Activated naive CD4-positive, alpha-beta T cell treated with anti-CD3 and anti-CD28 coated beads, Interleukin-2, amount 10 ng/mL, durations not matched to agents 7 days and 5 days (primary cell): ENCODE data around the gene GRAMD1C.

Experiments
- CTCF ChIA-PET: fragments of 350-600 bp; sonication (Branson Sonifier 250); formaldehyde crosslinking; loops from one replicate; lab custom pipeline; 2021; ENCODE audit warnings: antibody characterized with exemption; lab: Charles Lee
- DNase-seq: peaks from one replicate; pipeline ENCODE4 v3.0.0-alpha.2; 2020
- H3K27ac Mint-ChIP-seq: one replicate; pipeline ENCODE4 v1.8.0; 2021; ENCODE audit warnings: mild to moderate bottlenecking, moderate library complexity, mixed read lengths
- H3K27me3 Mint-ChIP-seq: one replicate; pipeline ENCODE4 v1.8.0; 2021; ENCODE audit warnings: mild to moderate bottlenecking, mixed read lengths
- H3K36me3 Mint-ChIP-seq: one replicate; pipeline ENCODE4 v1.8.0; 2021; ENCODE audit warnings: mixed read lengths
- H3K4me1 Mint-ChIP-seq: one replicate; pipeline ENCODE4 v1.8.0; 2021; ENCODE audit warnings: mixed read lengths
- H3K4me3 Mint-ChIP-seq: one replicate; pipeline ENCODE4 v1.8.0; 2021; ENCODE audit warnings: mild to moderate bottlenecking, moderate library complexity, mixed read lengths
- H3K9me3 Mint-ChIP-seq: one replicate; pipeline ENCODE4 v1.8.0; 2021; ENCODE audit warnings: mixed read lengths

The GRAMD1C gene

DNA sequence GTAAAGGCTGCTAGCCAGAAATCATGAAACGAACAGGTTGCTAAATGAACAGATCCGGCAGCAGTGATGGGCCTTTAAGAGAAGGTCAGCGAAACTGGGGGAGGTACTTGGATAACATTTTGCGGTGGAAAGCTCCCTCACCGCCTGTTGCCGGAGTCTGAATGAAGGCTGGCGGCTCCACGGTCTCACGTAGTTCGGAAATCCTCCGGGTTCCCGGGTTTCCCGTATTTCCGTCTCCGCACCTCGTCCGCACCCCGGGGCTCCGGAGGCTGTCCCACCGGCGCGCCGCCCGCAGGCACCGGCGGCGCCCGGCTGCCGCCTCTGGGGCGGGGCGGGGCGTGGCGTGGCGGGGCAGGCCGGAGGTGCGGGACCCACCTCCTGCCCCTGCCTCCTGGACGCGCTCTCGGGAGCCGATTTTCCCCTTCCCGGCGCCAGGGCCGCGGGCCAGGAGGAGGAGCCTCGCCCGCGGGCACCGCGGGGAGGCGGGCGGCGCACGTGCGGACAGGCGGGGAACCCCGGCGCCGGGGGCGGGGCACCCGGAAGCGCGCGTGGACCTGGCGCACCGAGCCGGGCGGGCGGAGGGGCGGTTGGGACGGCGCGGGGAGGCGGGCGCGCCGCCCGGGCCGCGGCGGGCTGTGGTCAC is 108.9 kb downstream of the GRAMD1C start, which contains the start of gene ZDHHC23:
ZDHHC23 (plus strand) TSS at position 642 of the 643 bp plus-strand sequence. CDS start 790 bp downstream, outside the sequence.
- Mint-ChIP-seq H3K27ac (no peak within 1 kb of the TSS), H3K36me3 (no peaks in the 10 kb centered on the region), H3K4me3 (peak within 1 kb of the TSS; percentile 73), H3K9me3 (no peaks in the 10 kb centered on the region), H3K4me1 (peaks cover 14% of the 10 kb centered on the region), H3K27me3 (peaks cover 59% of the 10 kb centered on the region)
- CTCF ChIA-PET, result no interaction called here
- DNase-seq, result peak; percentile 75

GRCh38 chr3:113948015-113948917 is 109.7 kb downstream of the GRAMD1C start:
- CTCF ChIA-PET, result no interaction called here
- Mint-ChIP-seq H3K4me1 (peaks cover 15% of the 10 kb centered on the region), H3K36me3 (no peaks in the 10 kb centered on the region), H3K4me3 (peak overlapping the region; percentile 64), H3K9me3 (no peaks in the 10 kb centered on the region), H3K27ac (no peak overlapping the region), H3K27me3 (peaks cover 58% of the 10 kb centered on the region)
- peak; percentile 50 for DNase-seq

DNA sequence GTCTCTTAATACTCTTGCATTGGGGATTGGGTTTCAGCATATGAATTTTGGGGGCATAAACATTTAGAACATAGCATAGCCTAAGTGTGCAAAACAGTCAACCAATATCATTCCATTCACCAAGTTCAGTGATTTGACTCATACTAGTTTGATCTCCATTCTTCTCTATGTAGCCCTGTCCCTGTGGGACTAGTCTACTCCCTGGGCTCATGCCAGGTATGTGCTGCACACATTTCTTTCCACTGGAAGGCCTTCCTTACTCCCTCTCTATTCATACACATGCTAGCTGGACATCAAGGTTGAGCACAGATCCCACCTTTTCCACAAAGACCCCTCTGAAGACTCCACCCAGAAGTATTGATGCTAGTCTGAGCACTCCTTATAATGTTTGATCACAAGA is 114.3 kb downstream of the GRAMD1C start:
- H3K36me3 Mint-ChIP-seq, result no peaks in the 10 kb centered on the region
- H3K27ac Mint-ChIP-seq, result no peak overlapping the region
- no peaks in the 10 kb centered on the region for H3K9me3 Mint-ChIP-seq
- CTCF ChIA-PET, result no interaction called here
- H3K4me3 Mint-ChIP-seq, result no peak overlapping the region
- no peak for DNase-seq
- H3K4me1 Mint-ChIP-seq, result peaks cover 24% of the 10 kb centered on the region
- H3K27me3 Mint-ChIP-seq, result peaks cover 34% of the 10 kb centered on the region

DNA sequence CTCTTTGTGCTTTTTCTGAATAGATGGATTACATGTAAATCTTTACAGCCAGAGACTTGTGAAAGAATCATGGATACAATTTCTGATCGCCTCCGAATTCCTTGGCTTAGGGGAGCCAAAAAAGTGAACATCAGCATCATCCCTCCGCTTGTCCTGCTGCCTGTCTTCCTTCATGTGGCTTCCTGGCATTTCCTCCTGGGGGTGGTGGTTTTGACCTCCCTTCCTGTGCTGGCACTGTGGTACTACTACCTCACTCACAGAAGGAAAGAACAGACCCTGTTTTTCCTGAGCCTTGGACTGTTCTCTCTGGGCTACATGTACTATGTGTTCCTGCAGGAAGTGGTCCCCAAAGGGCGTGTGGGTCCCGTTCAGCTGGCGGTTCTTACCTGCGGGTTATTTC is 115.1 kb downstream of the GRAMD1C start:
- no peak for DNase-seq
- CTCF ChIA-PET, result no interaction called here
- Mint-ChIP-seq H3K4me1 (peaks cover 22% of the 10 kb centered on the region), H3K36me3 (no peaks in the 10 kb centered on the region), H3K27me3 (peaks cover 26% of the 10 kb centered on the region), H3K27ac (no peak overlapping the region), H3K4me3 (no peak overlapping the region), H3K9me3 (no peaks in the 10 kb centered on the region)

- Mint-ChIP-seq H3K4me1 (peaks cover 18% of the 10 kb centered on the region), H3K27me3 (peaks cover 21% of the 10 kb centered on the region), H3K4me3 (no peak overlapping the region), H3K36me3 (no peaks in the 10 kb centered on the region), H3K27ac (no peak overlapping the region), H3K9me3 (no peaks in the 10 kb centered on the region)
- DNase-seq, result no peak
- CTCF ChIA-PET, result no interaction called here
Observed at GRCh38 chr3:113954091-113954685, 115.6 kb downstream of the GRAMD1C start.

DNA sequence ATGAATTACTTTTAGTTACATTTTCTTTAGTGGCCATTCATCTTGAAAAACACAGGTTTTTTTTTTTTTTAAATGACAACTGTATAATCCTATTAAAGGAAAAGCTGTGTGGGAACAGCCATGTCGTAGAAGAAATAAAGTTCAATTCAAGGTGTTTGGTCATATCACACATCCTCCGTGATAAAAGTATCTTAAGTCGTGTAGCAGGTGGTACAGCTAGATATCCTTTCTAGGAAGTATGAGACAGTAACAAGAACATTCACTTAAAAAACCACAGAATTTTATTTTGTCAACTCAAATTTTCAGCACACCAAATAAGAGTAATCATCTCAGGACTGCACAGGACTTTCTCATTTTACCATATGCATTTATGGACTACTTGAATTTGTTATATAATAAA is 125.3 kb downstream of the GRAMD1C start:
- Mint-ChIP-seq H3K36me3 (no peaks in the 10 kb centered on the region), H3K4me3 (no peak overlapping the region), H3K27ac (no peak overlapping the region), H3K27me3 (peaks cover 2% of the 10 kb centered on the region), H3K4me1 (peaks cover 14% of the 10 kb centered on the region), H3K9me3 (no peaks in the 10 kb centered on the region)
- no peak for DNase-seq
- CTCF ChIA-PET, result interaction anchor here (0.7 kb wide), 1 partner anchor 11 kb away, joined by 3 read pairs; no protein-coding TSS in a partner anchor

DNA sequence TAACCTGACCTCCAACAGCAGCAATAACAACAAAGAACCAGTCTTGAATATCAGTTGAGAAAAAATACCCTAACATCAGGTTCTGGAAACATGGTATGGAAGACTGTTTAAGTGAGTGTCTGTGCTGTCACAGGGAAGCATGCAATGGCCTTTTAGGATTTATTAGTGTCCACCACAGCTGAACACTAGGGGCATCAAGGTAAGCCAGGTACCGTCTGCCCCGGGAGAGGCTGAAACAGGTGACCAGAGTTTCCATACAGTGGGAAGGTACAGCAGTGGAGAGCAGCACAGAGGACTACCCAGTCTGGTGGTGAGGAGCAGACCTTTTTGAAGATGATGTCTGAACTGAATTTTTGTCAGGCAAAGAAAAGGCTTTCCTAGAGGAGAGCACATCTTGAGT is 127.6 kb downstream of the GRAMD1C start:
- Mint-ChIP-seq H3K4me1 (peaks cover 14% of the 10 kb centered on the region), H3K27me3 (peaks cover 4% of the 10 kb centered on the region), H3K4me3 (no peak overlapping the region), H3K27ac (no peak overlapping the region), H3K36me3 (no peaks in the 10 kb centered on the region), H3K9me3 (no peaks in the 10 kb centered on the region)
- DNase-seq, result no peak
- CTCF ChIA-PET, result no interaction called here

DNA sequence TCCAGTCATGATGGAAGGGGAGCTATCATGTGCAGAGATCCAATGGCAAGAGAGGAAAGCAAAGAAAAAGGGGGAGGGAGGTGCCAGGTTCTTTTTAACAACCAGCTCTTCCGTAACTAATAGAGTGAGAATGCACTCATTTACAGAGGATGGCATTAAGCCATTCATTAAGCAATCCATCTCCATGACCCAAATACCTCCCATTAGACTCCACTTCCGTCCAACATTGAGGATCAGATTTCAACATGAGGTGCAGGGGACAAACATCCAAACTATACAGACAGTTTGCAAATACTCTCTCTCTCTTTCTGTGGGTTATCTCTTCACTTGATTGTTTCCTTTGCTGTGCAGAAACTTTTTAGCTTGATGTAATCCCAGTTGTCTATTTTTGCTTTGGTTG is 130.4 kb downstream of the GRAMD1C start:
- CTCF ChIA-PET, result no interaction called here
- no peak overlapping the region for H3K4me3 Mint-ChIP-seq
- H3K36me3 Mint-ChIP-seq, result no peaks in the 10 kb centered on the region
- peaks cover 4% of the 10 kb centered on the region for H3K27me3 Mint-ChIP-seq
- peaks cover 10% of the 10 kb centered on the region for H3K4me1 Mint-ChIP-seq
- H3K27ac Mint-ChIP-seq, result no peak overlapping the region
- H3K9me3 Mint-ChIP-seq, result peaks cover 15% of the 10 kb centered on the region
- no peak for DNase-seq

- H3K4me3 Mint-ChIP-seq, result no peak overlapping the region
- peaks cover 14% of the 10 kb centered on the region for H3K9me3 Mint-ChIP-seq
- no peak overlapping the region for H3K27ac Mint-ChIP-seq
- H3K4me1 Mint-ChIP-seq, result no peaks in the 10 kb centered on the region
- CTCF ChIA-PET, result no interaction called here
- no peak for DNase-seq
- H3K36me3 Mint-ChIP-seq, result peaks cover 2% of the 10 kb centered on the region
- H3K27me3 Mint-ChIP-seq, result no peaks in the 10 kb centered on the region
Observed at GRCh38 chr3:113977822-113978221, 139.2 kb downstream of the GRAMD1C start.

DNA sequence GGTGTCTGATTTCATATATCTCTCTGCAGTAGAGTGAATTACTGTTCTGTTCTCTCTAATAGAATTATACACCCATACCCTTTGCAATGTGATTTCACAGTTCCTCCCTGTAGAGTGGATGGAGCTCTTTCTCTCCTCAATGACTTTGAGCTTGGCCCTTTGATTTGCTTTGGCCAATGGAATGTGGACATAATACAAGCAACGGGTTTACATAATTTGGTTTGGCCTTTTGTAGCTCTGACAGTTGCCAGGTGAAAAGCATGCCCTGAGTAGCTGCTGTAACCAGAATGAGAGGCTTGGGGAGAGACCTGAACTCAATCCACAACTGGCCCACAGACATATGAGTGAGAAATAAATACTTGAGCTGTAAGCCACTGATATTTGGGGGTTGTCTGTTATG is 141.3 kb downstream of the GRAMD1C start:
- Mint-ChIP-seq H3K4me3 (no peak overlapping the region), H3K27ac (no peak overlapping the region), H3K36me3 (peaks cover 2% of the 10 kb centered on the region), H3K4me1 (no peaks in the 10 kb centered on the region), H3K9me3 (no peaks in the 10 kb centered on the region), H3K27me3 (no peaks in the 10 kb centered on the region)
- CTCF ChIA-PET, result no interaction called here
- DNase-seq, result no peak

DNA sequence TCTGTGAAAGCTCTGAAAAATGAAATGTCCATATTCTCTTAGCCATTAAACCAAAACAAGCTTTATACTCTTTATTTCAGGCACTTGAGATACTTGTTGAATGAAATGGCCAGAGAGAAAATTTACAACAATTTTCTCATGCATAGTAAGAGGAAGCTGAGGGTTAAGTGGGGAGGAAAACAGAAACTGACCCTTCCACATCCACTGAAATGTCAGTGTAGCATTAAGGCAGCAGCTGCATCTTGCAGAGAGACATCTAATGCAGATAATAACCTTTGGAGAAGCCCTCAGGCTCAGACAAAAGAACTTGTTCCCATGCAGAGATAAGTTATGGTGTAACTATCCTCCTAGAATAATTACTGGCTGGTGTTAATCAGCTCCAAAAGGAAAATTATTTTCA is 143.2 kb downstream of the GRAMD1C start:
- CTCF ChIA-PET, result no interaction called here
- H3K9me3 Mint-ChIP-seq, result no peaks in the 10 kb centered on the region
- no peak overlapping the region for H3K27ac Mint-ChIP-seq
- no peak overlapping the region for H3K4me3 Mint-ChIP-seq
- no peak for DNase-seq
- peaks cover 7% of the 10 kb centered on the region for H3K4me1 Mint-ChIP-seq
- no peaks in the 10 kb centered on the region for H3K27me3 Mint-ChIP-seq
- H3K36me3 Mint-ChIP-seq, result peaks cover 2% of the 10 kb centered on the region

DNA sequence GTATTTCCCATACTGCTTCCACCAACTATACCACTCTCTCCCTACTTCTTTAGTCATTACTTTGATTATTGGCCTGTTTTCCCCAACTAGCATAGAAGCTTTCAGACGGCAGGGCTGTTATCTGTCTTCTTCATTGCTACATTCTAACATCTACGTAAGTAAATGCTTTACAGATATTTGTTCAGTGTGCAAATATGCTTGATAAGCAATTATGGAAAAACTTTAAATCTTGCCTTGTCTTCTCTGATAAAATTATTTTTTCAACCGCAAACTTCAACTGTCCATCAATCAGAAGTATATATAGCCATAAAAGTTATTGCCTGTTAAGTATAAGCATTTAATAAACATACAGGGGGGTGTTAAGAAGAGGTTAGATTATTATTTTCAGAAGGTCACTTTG is 145.0 kb downstream of the GRAMD1C start:
- Mint-ChIP-seq H3K27ac (no peak overlapping the region), H3K9me3 (no peaks in the 10 kb centered on the region), H3K27me3 (no peaks in the 10 kb centered on the region), H3K36me3 (peaks cover 2% of the 10 kb centered on the region), H3K4me3 (no peak overlapping the region), H3K4me1 (peaks cover 7% of the 10 kb centered on the region)
- CTCF ChIA-PET, result no interaction called here
- no peak for DNase-seq

DNA sequence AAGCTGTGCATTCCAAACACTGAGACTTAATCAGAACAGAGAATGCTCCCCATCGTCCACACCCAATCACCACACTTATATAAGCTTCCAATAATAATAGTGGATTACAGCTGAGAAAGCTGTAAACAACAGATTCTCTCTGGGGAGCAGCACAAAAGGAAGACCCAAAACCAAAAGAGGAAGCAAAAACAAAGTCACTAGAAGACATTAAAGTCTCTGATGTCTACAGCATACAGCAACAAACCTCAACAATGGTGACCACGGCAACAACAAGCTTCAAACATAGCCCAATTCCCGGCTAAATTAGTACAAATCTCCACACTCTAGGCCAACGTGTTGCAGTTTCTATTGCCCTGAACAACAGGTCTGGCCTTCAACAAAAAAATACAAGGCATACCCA is 147.0 kb downstream of the GRAMD1C start:
- Mint-ChIP-seq H3K9me3 (no peaks in the 10 kb centered on the region), H3K4me1 (peaks cover 7% of the 10 kb centered on the region), H3K36me3 (no peaks in the 10 kb centered on the region), H3K27me3 (no peaks in the 10 kb centered on the region), H3K27ac (no peak overlapping the region), H3K4me3 (no peak overlapping the region)
- no peak for DNase-seq
- CTCF ChIA-PET, result no interaction called here
